Measurements from ENCODE around the gene ZNHIT2. TPM values are rescaled to one million over a fixed set of nuclear protein-coding genes. Genes with fewer than 3 reads are reported as not detected.

Gene ZNHIT2
- polyA plus RNA-seq, 1 donor (not counting 4 experiments of a cell fraction or from before 2014, with no cell fraction given), result 2.6 TPM

- Histone ChIP-seq H4K20me1 (ENCODE audit: control insufficient read depth, extremely low read depth, insufficient read depth, low read length) (no peaks in the 10 kb centered on the region), H3K27ac (ENCODE audit: control insufficient read depth, insufficient read depth, low read length) (no peak overlapping the region), H3K4me3 (ENCODE audit: control insufficient read depth in 2 of 3, extremely low read depth in 1 of 3, insufficient read depth in 2 of 3, low read depth in 1 of 3, low read length in 3 of 3) (no peak overlapping the region), H3K4me1 (ENCODE audit: control insufficient read depth, extremely low read depth, insufficient read depth, low read length) (no peaks in the 10 kb centered on the region), H3K36me3 (ENCODE audit: control insufficient read depth in 2 of 2, extremely low read depth in 1 of 2, insufficient read depth in 2 of 2, low read length in 2 of 2) (no peaks in the 10 kb centered on the region), H3K9me1 (ENCODE audit: control insufficient read depth, extremely low read depth, insufficient read depth, low read length) (no peaks in the 10 kb centered on the region), H3K79me2 (ENCODE audit: control insufficient read depth, insufficient read depth, low read length) (no peaks in the 10 kb centered on the region), H3K9me3 (ENCODE audit: control insufficient read depth, low read depth, low read length) (no peaks in the 10 kb centered on the region), H3K27me3 (ENCODE audit: control insufficient read depth, extremely low read depth, insufficient read depth, low read length) (no peaks in the 10 kb centered on the region), H3K4me2 (ENCODE audit: control insufficient read depth, extremely low read depth, insufficient read depth, low read depth, low read length) (no peak overlapping the region), H2AFZ (ENCODE audit: control insufficient read depth, low read length) (no peak overlapping the region), H3K9ac (ENCODE audit: control insufficient read depth, extremely low read depth, insufficient read depth, low read length) (no peak overlapping the region)
- FAIRE-seq (no peak), DNase-seq (ENCODE audit: low read depth, low spot score) (no peak)
- no peak for TF ChIP-seq EZH2 (IDR thresholded peaks at IDR 0.05; ENCODE audit: low read length)
- TF ChIP-seq CTCF (optimal IDR thresholded peaks at IDR 0.05 in 1 of 3, IDR thresholded peaks at IDR 0.05 in 1 of 3, conservative IDR thresholded peaks at IDR 0.05 in 1 of 3; ENCODE audit: extremely low read depth in 1 of 3, insufficient read depth in 2 of 3, low read length in 3 of 3), result no peak
- dilution Hi-C loops (cut with MboI; ENCODE audit: extremely low pct_ligation_motif_present, low sequenced_read_pairs), result no loop called here
Measured at GRCh38 chr11:65069217-65069616, 48.3 kb downstream of the ZNHIT2 start.

DNA sequence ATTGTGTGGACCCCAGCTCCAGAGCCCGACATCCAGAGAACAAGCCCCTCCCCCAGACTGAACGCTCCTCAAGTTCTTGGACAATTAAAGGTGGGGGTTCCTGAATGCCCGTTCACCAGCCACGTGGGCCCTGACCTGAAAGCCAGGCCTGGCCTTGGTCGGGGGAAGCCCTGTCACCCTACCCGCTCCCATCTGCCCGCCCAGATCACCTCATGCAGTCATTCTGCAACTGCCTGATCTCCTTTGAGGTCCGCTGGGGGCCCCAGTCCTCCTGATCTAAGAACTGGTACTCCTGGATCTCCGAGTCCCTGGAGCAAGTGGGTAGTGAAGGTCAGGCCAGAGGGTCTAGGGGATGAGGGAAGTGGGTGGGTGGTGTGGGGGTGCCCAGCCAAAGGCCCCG lies 50.1 kb downstream of the ZNHIT2 start:
- no peaks in the 10 kb centered on the region for H4K20me1 ChIP-seq (ENCODE audit: control insufficient read depth, extremely low read depth, insufficient read depth, low read length)
- dilution Hi-C loops (cut with MboI; ENCODE audit: extremely low pct_ligation_motif_present, low sequenced_read_pairs), result no loop called here
- no peak overlapping the region for H3K4me2 ChIP-seq (ENCODE audit: control insufficient read depth, extremely low read depth, insufficient read depth, low read depth, low read length)
- TF ChIP-seq CTCF (optimal IDR thresholded peaks at IDR 0.05 in 1 of 3, IDR thresholded peaks at IDR 0.05 in 1 of 3, conservative IDR thresholded peaks at IDR 0.05 in 1 of 3; ENCODE audit: extremely low read depth in 1 of 3, insufficient read depth in 2 of 3, low read length in 3 of 3) (no peak), EZH2 (IDR thresholded peaks at IDR 0.05; ENCODE audit: low read length) (no peak)
- no peaks in the 10 kb centered on the region for H3K79me2 ChIP-seq (ENCODE audit: control insufficient read depth, insufficient read depth, low read length)
- H3K36me3 ChIP-seq (ENCODE audit: control insufficient read depth in 2 of 2, extremely low read depth in 1 of 2, insufficient read depth in 2 of 2, low read length in 2 of 2), result no peaks in the 10 kb centered on the region
- H3K9me1 ChIP-seq (ENCODE audit: control insufficient read depth, extremely low read depth, insufficient read depth, low read length), result no peaks in the 10 kb centered on the region
- no peak for FAIRE-seq
- no peaks in the 10 kb centered on the region for H3K27me3 ChIP-seq (ENCODE audit: control insufficient read depth, extremely low read depth, insufficient read depth, low read length)
- H3K9ac ChIP-seq (ENCODE audit: control insufficient read depth, extremely low read depth, insufficient read depth, low read length), result no peak overlapping the region
- no peak for DNase-seq (ENCODE audit: low read depth, low spot score)
- no peaks in the 10 kb centered on the region for H3K9me3 ChIP-seq (ENCODE audit: control insufficient read depth, low read depth, low read length)
- H3K4me1 ChIP-seq (ENCODE audit: control insufficient read depth, extremely low read depth, insufficient read depth, low read length), result no peaks in the 10 kb centered on the region
- H2AFZ ChIP-seq (ENCODE audit: control insufficient read depth, low read length), result no peak overlapping the region
- H3K4me3 ChIP-seq (ENCODE audit: control insufficient read depth in 2 of 3, extremely low read depth in 1 of 3, insufficient read depth in 2 of 3, low read depth in 1 of 3, low read length in 3 of 3), result no peak overlapping the region
- H3K27ac ChIP-seq (ENCODE audit: control insufficient read depth, insufficient read depth, low read length), result no peak overlapping the region
